PC-3 (cell line): ENCODE results near the gene STK39.

Experiments used
- CTCF ChIP-seq: fragments of 300-600 bp; sonication (generic); conservative IDR thresholded peaks from 2 replicates; pipeline ENCODE4 v1.5.1; 2017; ENCODE audit warnings: antibody characterized with exemption, low read depth, mild to moderate bottlenecking, low read length
- EZH2 ChIP-seq: fragments of 300-600 bp; sonication (generic); IDR thresholded peaks from one replicate; pipeline ENCODE4 v1.6.1; 2017; ENCODE audit warnings: antibody characterized with exemption, mild to moderate bottlenecking, low read length; ENCODE audit not compliant: unreplicated experiment
- EZH2phosphoT487 ChIP-seq: fragments of 300-600 bp; sonication (generic); IDR thresholded peaks from 2 replicates; pipeline ENCODE4 v1.6.1; 2018; ENCODE audit warnings: mild to moderate bottlenecking, antibody characterized with exemption, low read length, borderline replicate concordance

GRCh38 chr2:168085801-168086361, 161.5 kb downstream of the STK39 start:
- no peak for TF ChIP-seq CTCF
- no peak for TF ChIP-seq EZH2phosphoT487
- TF ChIP-seq EZH2: no peak
